HCEC 1CT (cell line): ENCODE data around the gene TTC34.

ENCODE experiments used
- DNase-seq: peaks from one replicate; pipeline ENCODE4 v3.0.0-alpha.2; 2017

Gene TTC34

DNA sequence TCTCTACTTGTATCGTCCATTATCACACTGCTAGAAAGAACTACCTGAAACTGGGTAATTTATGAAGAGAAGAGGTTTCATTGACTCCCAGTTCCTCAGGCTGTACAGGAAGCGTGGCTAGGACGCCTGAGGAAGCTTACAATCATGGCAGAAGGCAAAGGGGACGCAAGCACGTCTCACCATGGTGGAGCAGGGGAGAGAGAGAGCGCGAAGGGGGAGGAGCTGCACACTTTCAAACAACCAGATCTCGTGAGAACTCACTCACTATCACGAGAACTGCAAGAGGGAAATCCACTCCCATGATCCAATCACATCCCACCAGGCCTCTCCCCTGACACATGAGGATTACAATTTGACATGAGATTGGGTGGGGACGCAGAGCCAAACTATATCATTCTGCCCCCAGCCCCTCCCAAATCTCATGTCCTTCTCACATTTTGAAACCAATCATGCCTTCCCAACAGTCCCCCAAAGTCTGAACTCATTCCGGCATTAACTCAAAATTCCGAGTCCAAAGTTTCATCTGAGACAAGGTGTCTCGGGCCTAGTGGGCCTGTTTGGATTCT lies 176.7 kb downstream of the TTC34 start:
- no peak for DNase-seq

DNA sequence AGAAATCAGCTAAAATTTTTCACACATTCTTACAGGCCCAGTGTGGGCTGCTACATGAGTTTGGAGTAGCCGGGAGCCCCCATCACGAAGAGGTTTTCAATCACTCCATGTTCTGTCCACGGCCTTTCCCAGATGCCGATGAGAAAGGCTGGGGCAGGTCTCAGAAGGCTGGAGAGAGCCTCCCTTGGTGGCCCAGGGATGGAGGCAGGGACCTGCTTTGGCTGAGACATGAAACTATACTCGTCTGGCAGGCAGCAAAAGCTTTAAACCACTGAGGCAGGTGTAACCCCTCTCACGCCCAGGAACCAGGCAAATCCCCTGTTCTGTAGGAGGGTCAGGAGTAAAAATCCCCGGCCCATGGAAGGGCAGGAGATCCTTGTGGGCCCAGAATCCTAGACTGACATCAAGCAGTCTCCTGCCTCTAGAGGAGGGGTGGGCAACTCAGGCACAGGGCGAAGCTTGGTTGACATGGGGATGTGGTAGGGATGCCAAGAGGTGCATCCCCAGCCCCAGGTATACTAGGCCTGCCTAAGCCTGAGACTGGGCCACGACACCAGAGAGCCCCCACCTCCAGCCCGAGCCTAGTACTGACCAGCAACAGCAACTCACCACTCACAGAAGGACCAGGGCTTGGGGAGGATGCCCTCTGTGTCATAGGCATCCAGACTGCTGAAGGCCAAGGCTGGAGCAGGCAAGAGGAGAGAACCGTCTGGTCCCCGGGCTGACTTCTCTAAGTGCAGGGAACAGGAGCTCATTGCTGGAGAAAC lies 177.7 kb downstream of the TTC34 start:
- no peak for DNase-seq

DNA sequence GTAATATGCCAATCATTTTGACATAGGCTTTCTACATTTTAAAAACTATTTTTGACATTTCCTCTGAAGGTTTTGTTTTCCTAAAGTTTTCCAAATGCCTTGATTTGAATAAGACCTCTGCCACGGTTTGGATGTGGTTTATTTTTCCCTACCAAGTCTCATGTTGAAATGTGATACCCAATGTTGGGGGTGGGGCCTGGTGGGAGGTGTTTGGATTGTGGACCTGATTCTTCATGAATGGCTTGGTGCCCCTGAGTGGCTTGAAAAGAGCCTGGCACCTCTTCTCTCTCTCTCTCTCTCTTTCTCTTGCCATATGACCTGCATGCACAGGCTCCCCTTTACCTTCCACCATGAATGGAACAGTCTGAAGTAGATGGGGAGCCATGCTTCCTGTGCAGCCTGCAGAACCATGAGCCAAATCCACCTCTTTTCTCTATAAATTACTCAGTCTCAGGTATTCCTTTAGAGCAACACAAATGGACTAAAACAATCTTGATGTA lies 183.5 kb downstream of the TTC34 start:
- DNase-seq = no peak

DNA sequence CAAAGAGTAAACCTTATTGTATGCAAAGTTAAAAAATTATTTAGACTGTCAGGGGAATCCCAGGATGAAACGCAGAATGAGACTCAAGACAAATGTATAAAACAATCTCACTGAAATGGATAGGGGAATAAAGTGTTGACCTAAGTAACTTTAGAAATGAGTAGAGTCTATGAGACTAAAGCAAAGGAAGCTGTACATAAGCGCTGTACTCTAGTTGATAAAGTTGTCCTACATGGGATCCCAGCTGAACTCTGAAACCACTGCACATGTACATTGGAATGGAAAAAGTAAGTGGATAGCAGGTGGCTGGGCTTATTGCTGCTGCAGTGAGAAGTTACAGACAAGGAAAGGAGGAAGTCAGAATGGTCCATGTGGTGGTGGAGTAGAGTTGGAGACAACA lies 187.3 kb downstream of the TTC34 start:
- no peak for DNase-seq

DNA sequence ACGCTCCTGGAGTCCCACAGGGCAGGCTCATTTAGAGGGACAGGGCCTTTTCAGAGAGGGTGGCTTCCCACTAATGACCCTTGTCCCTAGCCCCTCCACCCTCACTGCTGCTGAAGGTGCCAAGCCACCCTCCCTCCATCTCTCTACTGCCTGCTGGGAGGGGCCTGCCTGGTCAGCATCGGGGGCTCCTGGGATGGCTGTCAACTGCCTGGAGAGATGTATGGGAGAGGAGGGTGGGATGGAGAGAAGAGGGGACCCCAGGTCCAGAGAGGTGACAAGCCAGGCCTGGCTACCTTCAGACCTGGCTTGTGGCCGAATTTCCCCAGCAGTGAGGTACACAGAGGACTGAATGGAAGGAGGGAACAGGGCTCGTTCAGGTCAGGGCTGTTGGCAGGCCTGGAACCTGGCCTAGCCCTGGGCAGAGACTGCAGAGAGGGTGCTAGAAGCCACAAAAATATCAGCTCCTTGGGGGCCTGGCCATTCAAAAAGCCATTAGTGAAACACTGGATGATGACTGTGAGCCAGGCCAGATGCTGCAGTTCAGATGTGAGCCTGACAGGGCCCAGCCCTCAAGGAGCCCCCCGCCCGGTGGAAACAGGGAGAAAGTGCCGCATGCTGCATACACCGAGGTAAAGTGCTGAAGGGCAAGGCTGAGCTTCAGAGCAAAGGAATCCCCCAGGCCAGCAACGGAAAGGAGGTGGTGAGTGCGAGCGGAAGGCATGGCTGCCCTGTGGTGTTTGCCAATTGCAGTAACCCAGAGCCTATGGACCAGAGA lies 188.7 kb downstream of the TTC34 start:
- no peak for DNase-seq

DNA sequence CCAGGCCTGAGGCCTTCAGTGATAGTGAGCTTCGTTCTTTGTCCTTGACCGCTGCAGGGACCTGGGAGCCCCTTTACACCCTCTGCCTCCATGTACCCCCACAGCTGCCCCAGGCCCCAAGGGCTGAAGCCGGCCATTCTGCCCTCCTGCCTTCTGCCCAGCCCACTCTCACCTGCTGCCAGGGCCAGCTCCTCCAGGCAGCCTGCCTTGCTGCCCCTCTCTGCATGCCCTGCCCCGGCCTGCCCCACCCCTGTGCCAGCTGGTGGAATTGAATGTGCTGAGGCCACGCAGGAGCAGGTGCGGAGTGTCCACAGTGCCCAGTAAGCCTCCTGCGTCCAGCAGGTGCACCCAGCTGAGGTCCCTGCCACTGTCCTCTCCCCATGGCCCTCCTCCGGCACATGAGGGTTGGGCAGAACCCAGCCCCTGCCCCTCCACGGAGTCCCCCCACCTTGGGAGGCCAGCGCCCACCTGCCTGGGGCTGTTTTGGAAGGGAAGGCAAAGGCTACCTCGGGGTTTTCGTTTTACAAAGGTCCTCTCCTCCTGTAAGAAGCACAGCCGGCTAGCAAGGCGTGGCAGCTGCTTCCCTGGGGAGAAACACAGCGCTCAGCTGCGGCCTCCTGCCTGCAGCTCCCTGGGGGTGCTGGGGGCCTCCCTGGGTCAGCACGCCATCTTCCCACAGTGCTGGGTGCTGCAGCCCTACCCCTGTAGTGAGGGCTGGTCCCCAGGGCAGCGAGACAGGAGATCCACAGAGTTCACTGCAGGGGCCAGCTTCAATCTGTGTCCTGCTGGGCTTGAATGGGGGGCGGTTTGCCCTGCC lies 189.7 kb downstream of the TTC34 start:
- no peak for DNase-seq

DNA sequence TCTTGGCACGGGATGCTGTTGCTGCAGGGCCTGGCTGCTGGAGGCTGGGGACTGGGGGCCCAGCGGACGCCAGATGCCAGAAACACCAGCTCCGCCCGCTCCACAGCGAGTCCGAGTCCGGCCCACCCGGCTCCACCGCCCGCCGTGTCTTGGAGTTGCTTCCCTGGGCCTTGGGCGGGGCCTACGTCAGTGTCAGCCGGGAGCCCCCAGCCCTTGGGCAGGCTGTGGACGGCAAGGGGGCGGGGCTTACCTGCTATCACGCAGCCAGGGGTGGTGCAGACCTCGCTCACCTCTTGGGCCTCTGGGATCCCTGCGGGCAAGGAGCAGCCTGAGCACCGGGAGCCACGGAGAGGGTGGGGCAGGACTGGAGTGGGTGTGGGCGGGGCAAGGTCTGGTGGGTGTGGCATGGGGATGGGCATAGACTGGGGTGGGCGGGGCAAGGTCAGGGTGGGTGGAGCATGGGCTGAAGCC lies 190.4 kb downstream of the TTC34 start:
- no peak for DNase-seq

DNA sequence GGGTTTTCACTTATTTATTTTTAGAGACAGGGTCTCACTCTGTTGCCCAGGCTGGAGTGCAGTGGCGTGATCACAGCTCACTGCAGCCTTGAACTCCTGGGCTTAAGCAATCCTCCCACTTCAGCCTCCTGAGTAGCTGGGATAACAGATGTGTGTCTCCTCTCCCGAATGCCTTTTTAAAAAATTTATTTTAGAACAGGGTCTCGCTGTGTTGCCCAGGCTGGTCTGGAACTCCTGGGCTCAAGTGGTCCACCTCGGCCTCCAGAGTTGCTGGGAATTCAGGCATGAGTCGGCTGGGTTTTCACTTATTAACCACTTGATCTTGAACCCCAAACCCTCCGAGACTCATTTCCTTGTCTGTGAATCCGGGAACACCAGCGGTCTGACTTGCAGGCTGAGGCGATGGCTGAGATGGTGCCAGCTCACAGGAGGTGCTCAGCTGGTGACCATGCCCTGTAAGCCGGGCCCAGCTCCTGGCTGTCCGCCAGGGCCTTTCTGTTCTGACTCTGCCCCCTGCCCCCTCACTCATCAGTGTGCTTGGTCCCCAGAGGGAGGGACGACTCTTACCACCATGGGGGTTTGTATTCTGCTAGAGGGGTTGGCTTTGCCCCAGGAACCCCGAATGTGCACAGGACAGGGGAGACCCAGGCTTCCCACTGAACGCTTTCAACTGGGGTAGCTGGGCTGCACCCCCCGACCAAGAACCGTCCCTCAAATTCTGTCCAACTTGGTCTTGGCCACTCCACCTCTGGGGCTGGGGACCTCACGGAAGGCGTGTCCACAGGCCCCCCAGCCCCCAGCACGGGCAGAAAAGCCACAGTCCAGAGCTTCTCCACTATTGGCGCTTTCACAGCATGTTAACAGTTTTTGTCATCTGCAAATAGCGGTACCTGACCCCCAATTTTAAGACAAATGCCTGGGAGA lies 191.2 kb downstream of the TTC34 start:
- no peak for DNase-seq

DNA sequence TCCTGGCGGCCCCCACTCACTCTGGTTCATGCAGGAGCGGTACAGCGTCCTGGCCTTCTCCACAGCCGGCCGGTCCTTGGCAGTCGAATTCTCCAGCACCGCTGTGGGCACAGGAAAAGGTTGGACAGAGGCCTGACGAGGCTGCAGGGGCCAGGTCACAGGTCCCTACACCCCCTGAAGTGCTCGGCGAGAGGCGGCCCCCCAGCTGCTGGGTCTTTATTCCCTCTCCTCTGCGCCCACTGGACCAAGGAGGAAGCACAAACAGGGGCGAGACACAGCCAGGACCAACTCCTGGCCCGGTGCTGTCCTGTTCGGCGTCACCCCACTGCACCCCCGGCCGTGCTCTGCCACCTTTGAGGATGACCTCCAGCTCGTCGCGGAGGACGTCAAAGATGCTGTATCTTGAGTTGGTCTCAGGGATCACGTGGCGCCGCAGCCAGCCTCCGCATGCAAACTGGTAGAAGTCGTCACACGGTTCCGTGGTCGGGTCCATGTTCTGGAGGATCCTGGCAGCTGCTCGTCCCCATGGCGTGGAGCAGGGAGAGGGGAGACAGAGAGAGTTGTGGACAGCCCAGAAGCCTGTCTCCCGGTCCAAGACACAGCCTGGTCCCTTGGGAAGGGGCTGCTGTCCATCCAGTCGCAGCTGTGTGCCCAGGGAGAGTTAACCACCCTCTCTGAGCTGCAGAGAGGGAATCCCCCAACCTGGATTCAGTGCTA lies 192.0 kb downstream of the TTC34 start:
- DNase-seq = no peak

DNA sequence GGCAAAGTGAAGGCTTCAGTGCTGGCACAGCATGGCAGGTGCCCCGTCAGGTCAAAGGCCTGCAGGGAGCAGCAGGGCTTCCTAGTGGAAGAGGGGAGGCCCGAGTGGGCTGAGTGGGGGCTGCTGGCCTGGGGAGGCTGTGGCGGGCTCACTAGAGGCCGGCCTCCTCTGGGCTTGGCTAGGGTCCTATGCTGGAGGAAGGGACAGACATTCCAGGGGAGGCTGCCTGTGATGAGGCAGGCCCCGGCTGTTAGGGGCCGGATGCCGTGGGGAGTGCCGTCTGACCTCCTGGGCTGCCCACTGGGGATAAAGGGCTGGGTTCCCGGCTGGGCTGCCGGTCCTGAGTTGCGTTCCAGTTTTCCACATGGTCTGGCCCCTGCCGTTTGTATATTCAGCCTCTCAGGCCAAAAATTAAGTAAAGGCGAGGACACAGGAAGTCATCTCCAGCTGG lies 193.8 kb downstream of the TTC34 start:
- DNase-seq = no peak

DNA sequence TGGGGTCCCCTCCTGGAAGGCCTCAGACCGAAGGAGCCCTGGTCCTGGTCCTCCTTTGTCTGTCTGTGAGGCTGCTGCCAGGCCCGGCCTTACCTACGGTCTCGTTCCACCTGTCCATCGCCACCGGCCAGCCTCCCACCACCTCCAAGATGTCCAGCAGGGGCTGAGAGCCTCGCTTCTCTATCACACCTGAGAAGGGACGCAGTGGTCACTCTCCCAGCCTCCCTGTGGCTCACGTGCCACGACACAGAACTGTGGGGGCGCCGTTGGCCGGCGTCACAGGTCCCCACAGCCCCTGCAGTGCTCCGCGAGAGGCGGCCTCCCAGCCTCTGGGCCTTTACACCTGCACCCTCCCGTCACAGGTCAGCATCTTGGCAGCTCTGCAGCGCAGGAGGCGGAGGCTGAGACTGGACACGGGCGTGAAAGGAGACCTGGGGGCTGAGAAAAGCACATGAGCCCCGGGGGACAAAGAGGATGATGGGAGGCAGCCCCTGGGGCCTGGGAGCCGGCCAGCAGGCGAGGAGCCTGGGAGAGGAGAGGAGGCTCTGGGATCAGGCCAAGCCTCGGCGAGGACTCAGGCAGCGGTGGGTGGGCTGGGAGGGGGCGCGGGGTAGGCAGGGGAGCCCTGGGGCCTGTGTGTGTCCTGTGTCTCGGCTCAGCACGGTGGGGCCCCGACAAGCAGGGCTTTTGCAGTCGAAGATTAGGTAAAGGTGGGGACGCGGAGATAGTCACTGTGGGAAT lies 194.4 kb downstream of the TTC34 start:
- no peak for DNase-seq

DNA sequence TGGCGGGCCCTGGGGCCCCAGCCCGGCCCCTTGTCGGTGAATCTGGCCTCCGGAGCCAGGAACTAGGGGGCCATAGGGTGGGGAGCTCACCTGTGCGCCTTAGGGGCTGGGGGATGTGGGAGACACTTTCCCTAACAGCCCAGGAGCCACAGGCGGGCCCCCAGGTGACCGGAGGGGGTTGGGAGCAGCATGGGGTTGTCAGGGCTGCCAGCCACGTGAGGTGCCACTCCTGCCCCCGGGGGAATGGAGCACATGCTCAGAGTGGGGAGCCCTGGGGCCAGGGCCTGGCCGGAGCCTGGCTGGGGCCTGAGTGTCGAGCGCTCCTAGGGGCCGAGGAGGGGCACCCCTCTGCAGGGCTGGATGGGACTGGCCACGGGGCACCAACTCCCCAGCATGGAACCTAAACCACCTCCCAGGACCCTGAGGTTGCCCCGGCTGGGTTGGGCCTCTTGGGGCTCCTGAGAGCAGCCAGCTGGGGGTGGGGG lies 195.1 kb downstream of the TTC34 start:
- no peak for DNase-seq

DNA sequence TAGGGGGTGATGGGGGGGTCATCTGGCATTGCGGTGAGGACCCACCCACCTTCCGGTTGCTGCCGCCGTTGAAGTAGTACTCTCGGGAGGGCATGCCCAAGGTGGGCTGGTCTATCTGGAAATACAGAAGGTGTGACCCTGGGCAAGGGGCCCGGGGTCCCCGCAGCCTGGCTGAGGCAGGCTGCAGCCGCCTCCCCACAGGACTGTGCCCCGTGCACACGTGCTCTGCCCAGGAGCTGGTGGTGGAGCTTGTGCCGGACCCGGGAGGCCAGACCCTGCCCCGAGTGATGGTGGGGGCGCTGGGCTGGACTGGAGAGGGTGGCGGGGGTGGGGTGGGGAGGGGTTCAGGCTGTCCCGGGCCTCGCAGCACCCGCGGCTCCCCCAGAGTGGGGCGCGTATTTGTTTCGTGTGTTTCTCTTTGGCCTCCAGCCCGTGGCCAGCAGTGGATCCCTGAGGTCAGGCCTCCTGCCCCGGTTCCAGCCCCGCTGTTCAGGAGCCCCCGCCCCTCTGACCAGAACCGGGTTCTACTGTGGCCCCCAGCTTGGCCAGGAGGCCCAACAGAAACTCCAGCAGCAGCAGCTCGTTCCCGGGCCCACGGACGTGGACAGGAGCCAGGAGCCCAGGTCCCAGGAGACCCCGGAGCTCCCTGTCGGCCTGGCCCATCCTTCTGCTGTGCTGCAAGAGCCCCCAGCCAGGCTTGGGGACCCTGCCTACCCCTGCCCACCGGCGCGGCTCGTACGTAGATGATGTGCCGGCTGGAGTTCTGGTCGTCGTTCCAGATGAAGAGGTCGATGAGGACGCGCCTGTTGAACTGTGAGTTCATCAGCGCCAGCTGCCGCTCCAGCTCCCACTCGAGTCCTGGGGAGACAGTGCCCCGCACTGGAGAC lies 195.7 kb downstream of the TTC34 start:
- no peak for DNase-seq

DNA sequence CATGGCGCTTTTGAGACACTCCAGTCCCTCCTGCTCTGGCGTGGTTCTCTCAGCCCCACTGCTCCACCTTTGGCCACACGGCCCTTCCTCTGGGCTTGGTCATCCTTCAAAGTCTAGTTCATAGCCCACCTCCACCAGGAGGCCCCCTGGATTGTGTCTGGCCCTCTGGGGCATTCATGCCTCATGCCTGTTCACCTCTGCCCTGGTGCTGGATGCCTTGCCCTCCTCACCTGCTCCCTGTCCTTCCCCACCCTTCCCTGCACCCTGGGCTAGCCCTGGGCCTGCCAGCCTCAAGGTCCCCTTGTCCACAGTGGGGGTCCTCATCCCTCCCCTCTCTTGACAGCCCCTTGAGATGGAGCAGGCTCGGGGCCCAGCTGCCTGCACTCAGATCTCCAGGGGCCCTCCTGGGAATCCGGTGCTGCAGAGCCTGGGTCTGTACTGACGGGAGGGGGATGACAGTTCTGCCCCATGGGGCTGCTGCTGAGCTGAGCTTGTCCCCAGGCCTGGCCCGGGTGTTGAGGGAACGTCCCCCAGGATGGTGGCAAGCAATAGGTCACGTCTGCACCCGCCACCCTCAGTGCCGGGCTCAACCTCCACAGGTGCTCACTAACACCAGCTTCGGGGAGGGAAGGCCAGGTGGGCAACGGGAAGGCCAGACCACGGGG lies 196.5 kb downstream of the TTC34 start:
- DNase-seq = no peak

DNA sequence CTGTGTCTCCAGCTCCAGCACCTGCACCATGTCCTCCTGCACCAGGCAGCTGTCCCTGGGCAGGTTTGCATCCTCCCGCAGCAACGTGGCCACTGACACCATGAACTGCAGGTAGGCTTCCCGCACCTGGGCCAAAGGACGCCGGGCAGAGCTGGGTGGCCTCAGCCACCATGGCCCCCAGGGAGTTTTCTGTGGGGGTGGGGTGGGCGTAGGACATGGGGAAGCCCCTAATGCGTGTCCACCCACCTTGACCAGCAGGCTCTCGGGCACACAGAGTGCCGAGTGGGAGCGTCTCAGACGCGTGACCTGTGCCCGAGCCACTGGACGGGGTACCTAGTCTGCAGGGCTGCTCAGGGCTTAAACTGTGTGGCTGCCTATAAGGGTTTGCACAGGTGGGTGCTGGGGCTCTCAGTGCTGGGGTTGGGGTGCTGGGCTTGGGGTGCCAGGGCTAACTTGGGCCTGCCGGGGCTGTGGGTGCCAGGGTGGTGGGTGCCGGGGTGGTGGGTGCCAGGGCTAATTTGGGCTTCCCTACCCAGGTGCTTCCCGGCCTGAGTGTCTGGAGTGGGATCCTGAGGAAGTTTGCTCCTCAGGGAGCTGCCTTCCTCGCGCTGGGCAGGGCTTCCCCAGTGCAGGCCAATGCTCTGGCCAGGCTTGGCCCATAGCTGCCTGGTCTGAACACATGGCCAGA lies 197.2 kb downstream of the TTC34 start:
- no peak for DNase-seq

DNA sequence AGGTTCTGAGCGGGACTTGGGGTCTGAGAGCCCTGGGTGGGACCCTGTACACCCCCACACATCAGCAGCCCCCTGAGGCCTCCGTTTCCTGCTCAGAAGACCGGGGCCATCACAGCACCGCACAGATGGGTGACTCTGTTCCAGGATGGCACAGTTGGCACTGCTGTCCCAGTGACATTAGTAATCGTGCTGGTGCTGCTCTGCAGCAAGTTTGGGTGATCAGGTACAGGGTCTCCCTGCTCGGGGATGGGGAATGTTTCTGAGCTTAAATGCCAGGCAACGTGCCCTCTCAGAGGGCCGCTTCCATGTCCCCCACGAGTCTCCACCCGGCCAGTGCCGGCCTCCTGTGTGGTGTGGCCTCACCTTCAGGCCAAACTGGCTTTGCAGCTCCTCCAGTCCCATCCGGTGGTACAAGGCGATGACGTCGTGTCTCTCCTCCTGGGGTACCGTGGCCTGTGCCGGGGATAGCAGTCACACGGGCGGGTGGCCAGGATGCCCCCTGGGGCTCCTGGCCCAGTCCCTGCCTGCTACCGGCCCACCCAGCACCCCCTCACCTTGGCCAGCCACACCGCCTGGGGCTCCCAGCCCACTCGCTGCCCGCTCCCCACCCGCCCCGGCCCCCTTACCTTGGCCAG lies 197.9 kb downstream of the TTC34 start:
- DNase-seq = no peak

DNA sequence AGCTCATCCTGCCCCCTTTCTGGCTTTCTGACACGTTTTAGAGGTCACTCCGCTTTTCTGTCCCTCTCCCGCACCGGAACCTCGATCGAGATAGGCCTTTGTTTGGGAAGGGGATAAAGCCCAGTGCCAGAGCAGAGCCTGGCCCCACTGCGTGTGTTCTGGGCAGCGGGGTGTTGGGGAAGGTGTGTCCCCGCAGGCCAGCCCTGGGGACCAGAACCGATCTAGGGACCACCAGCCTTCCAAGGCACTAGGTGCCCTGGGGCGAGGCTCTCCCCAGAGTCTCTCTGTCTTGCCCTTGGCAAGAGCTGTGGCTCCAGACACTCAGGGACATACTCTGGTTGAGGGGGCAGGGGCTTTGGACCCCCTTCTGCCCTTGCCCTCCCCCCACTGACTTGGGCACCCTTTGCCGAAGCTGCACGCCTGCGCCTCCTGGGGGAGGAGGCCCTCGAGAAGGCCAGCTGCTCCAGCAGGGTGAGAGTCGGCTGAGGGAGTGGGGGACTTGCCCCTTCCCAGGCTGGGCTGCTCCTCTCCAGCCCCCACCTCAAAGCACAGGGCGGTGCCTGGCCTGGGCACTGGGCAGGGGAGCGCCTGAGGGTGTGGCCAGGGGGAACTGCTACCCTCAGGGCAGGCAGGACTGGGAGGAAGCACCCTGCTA lies 198.5 kb downstream of the TTC34 start:
- DNase-seq = no peak
